Activated CD4-positive, alpha-beta T cell treated with anti-CD3 and anti-CD28 coated beads, Interleukin-2, amount 50 U/mL, for 4 hours (primary cell): ENCODE results near the gene ESPNL.
A peak's percentile ranks its signal among the peaks of the same experiment; 100 is the strongest.

ENCODE experiments used
- DNase-seq, 2 experiments: peaks; one replicate each; pipeline ENCODE4 v3.0.0-alpha.2; 2020

The ESPNL gene

DNA sequence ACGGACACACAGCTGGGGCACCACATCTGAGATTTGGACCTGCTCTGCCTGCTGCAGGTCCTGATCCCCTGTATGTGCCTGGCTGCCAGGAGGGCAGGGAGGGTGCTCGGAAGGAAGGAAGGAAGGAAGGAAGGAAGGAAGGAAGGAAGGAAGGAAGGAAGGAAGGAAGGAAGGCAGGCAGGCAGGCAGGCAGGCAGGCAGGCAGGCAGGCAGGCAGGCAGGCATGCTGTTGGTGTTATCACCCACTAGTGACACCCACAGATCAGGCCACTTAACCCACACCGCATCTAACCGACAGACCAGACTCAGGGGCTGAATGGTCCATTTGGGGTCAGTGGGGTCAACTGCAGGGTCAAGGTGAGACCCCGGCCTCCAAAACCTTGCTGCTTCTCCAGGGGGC is 44.1 kb downstream of the ESPNL start:
- no peak for DNase-seq

DNA sequence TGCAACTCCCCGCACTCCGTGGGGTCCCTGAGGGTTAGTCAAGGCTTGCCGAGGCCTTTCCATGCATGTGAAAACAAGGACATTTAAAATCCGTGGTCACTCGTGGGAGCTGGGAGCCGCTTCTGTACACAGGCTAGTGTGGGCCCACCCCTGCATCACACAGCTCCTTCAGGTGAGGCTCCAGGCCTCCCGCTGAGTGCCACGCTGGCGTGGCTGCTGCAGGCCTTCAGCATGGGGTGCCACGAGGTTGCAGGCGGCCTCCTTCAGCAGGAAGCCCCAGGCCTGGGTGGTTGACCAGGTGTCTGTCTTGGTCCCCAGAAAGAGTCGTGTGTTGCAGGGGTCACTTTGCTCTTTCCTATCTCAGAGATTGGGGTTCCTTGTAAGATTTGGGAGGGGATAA is 44.9 kb downstream of the ESPNL start:
- DNase-seq = no peak

- no peak for DNase-seq
These were observed 45.7 kb downstream of the ESPNL start for GRCh38 chr2:238145851-238146250.

DNA sequence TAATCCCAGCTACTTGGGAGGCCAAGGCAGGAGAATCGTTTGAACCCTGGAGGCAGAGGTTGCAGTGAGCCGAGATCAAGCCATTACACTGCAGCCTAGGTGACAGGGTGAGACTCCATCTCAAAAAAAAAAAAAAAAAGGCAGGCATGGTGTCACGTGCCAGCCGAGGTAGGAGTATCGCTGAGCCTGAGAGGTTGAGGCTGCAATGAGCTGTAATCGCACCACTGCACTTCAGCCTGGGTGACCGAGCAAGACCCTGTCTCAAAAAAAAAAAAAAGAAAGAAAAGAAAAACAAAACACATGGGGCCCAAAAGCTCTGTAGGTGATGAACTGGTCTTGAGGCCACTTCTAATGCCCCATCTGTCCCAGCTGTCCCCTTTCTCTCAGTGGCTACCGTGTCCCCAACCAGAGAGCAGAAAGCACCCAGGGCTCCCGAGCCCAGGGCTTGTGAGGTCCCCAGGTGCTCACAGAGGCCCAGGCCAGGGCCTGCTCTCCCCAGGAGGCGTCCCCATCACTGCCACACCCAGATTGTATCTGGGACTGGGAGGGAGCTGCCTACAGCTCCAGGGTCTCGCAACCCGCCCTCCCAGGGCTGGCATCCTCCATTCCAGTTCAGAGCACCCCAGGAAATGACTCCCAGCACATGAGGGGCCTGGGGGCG is 46.9 kb downstream of the ESPNL start:
- no peak for DNase-seq

- no peak for DNase-seq
These were observed 48.8 kb downstream of the ESPNL start for GRCh38 chr2:238148981-238149380.

DNA sequence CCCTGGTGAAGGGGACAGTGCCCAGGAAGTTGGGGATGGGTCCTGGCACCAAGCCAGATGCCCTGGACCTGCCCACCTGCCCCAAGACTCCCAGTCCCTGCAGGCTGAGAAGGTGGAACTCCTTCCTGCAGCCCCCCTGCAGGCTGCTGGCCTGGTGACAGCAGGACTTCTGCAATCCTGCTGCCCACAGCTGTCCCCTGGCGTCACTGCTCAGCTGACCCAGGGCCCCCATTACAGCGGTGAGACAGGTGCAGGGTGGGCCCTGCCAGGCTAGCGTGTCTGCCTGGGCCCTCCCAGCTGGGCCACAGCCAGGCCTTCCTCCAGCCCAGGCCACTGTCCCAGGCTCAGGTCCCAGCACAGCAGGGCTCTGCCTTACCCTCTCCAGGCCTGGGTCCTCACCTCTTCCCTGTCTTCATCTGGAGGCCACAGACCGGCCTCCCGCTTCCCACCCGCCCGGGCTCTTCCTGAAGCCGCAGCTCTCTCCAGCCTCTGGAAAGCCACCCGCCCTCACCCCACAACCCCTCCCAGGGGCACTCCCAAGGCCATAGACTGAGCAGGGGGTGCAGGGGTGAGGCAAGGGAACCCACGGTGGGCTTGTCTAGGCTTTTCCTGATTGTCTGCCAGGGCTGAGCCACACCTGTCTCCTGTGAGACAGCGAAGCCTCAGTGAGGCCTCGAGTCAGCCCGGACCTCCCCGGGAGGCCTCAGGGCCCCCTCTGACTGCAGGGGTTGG is 49.9 kb downstream of the ESPNL start:
- DNase-seq = no peak

GRCh38 chr2:238150686-238151085 is 50.5 kb downstream of the ESPNL start:
- DNase-seq = no peak

GRCh38 chr2:238151205-238151604 is 51.1 kb downstream of the ESPNL start:
- no peak for DNase-seq

- DNase-seq = no peak
These were observed 51.6 kb downstream of the ESPNL start for GRCh38 chr2:238151628-238152235.

DNA sequence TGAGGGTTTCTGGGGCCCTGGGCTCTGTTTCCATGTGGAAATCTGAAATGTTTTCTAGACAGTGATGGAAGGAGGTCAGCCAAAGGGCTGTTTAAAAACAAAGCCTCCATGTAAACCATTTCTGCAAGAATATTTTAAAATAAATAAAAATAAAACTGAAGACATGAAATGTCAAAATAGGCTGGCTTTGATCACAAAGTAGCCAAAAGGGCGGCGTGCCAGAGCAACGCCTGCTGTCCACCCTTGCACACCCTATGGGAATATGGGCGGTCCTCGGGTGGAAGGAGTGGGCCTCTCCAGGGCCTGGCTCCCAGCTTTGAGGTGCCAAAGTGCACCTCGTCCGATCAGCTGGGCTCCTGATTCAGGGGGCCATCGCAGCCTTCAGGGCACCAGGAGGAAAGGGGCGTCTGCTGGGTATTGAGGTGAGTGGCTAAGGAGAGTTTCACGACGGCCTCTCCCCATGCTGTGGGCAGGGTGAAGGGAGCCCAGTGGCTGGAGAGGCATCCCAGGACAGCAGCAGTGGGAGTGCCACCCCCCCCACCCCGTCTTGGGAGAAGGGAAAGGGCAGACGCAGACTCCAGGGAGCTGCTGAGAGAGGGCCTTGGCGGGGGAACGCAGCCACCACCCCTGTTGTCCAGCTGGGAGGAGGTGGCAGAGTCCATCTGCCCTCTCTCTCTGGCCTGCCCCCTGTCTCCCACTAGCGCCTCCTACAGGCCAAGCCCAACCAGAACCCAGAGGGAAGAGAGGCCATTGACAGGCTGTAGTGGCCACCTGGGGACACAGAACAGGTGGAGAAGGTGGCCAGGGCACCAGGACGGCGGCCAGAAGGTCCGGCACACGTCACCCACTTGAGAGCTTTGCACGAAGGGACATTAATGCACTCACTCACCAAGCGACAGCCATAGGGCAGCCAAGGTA is 52.9 kb downstream of the ESPNL start:
- DNase-seq = no peak

DNA sequence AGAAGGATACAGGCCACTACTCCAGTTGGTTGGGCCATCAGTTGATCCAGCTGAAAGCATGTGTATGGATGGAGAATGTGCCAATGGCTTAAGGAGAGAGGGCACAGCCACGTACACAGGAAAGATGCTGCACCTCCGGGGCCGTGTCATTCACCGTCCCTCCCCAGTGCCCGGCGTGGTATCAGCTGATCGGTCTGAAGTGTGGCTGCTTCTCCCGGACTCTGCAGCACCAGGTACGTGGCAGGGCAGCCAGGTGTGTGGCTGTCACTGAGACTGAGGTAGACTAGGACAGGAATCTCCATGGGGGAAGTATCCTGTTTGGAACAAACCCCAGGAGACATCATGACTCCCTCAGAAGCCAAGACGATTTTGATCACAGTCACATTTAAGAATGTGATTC is 54.4 kb downstream of the ESPNL start:
- DNase-seq = no peak

GRCh38 chr2:238155051-238155760 is 55.1 kb downstream of the ESPNL start:
- DNase-seq = no peak

GRCh38 chr2:238155761-238156694 is 55.9 kb downstream of the ESPNL start:
- no peak for DNase-seq

GRCh38 chr2:238157506-238158017 is 57.4 kb downstream of the ESPNL start:
- no peak for DNase-seq

- no peak for DNase-seq
These were observed 57.9 kb downstream of the ESPNL start for GRCh38 chr2:238158018-238158508.

- DNase-seq = peak; percentile 31 to 36
These were observed 58.5 kb downstream of the ESPNL start, which contains the start of gene ERFE for GRCh38 chr2:238158509-238159070. ERFE (plus strand) TSS chr2:238158970; CDS start chr2:238159008, 38 bp downstream.

- DNase-seq = no peak
These were observed 59.0 kb downstream of the ESPNL start for GRCh38 chr2:238159071-238159539.

DNA sequence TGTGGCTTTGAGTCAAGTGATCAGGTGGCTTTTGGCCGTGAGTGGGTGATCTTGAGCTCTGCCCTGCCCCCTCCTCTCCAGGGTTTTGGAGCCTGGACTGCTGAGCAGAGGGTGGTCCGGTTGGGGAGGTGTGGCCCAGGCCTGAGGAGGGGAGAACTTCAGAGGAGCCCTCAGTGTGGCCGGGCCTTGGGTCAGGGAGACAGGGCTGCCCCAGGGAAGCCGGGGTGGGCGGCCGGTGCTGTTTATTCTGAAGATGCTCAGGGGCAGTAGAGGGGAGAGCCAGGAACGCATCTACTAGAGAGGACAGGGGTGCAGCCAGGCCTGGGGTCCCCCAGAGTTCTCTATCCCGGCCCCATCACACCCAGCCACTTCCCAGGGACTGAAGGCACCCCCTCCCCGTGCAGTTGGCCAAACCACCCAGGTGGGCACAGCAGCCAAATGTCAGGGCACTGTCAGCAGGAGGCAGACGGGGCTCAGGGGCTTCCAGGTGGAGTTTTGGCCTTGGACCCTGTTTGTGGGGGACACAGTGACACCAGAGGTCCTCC is 59.6 kb downstream of the ESPNL start:
- DNase-seq = no peak

GRCh38 chr2:238160206-238161129 is 60.3 kb downstream of the ESPNL start:
- DNase-seq = no peak
